H1 (cell line): ENCODE results near the gene SPAG17. TPM values are rescaled to one million over a fixed set of nuclear protein-coding genes. Genes with fewer than 3 reads are reported as not detected.

Source experiments
- CREB1 ChIP-seq: IDR thresholded peaks from 2 replicates; pipeline ENCODE4 v1.6.1; 2012; ENCODE audit warnings: inconsistent platforms
- EGR1 ChIP-seq: IDR thresholded peaks from 2 replicates; pipeline ENCODE4 v1.6.1; 2011; ENCODE audit warnings: low read depth, low read length, borderline replicate concordance
- JUN ChIP-seq: IDR thresholded peaks from 2 replicates; pipeline ENCODE4 v1.6.1; 2011; ENCODE audit warnings: low read depth, mild to moderate bottlenecking, improper control_type of control experiment, low read length
- SIRT6 ChIP-seq: IDR thresholded peaks from one replicate; pipeline ENCODE4 v1.7.1; 2012; ENCODE audit warnings: low read length, inconsistent platforms
- SIX5 ChIP-seq: IDR thresholded peaks from 2 replicates; pipeline ENCODE4 v1.6.1; 2011; ENCODE audit warnings: mild to moderate bottlenecking, low read depth, low read length
- polyA plus RNA-seq, 7 experiments: library from polyadenylated mRNA; depleted of rRNA in 3 of 7; stranded (reverse) in 5 of 7; unstranded in 2 of 7; fragments of >200 nt in 5 of 7; fragments of 200-250 nt in 2 of 7; gene quantifications; 1 replicate in 5 of 7; 2 replicates in 1 of 7; 4 replicates in 1 of 7; pipeline versions ENCODE4 v1.2.1 to v1.2.3, GENCODE V29; 2011 to 2013; ENCODE audit warnings: missing spikeins in 2 of 7, mixed read lengths in 2 of 7
- total RNA-seq: library from RNA; stranded (reverse); fragmentation: NEBNext Ultra II Directional; extraction: Animal tissue kit (Norgen Biotek cat#: 25700); gene quantifications from 2 replicates; pipeline ENCODE4 v1.2.1, GENCODE V29; 2021

Gene SPAG17
- total and polyA plus RNA-seq, 2 of the 8 experiments (the other 6 are each of a cell fraction or from before 2014, with no cell fraction given): 0.56 to 0.62 TPM

DNA sequence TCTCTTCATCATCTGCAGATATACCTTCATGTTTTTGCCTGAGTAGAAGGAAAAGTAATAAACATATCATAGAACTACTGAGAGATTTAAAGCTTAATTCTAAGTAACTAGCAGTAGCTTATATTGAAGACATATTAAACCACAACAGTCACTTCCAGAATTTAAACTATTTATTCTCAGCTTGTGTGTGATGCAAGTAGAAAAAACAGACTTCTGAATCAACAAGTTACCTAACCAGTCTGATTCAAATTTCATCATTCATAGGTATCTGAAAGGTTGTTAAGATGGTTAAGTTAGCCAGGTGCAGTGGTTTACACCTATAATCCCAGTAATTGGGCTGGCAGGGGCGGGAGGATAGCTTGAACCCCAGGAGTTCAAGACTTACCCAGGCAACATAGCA, 41.9 kb downstream of the SPAG17 start (continued):
- TF ChIP-seq JUN: no peak
- TF ChIP-seq SIRT6: no peak
- TF ChIP-seq CREB1: no peak
- no peak for TF ChIP-seq SIX5
- no peak for TF ChIP-seq EGR1
- TF ChIP-seq, all 59 proteins: peak for 0
